GM12864 (cell line): ENCODE measurements around the gene SOWAHB.

Experiments used
- DNase-seq: peaks from one replicate; pipeline ENCODE4 v3.0.0-alpha.2; 2011; ENCODE audit warnings: low read depth
- H3K4me3 ChIP-seq: 2 replicates; pipeline ENCODE4 v1.5.1; 2011; ENCODE audit warnings: mild to moderate bottlenecking, low read depth, low read length, control low read depth
- TF ChIP-seq, protein P1 (sequence below): IDR thresholded peaks from 2 replicates; pipeline ENCODE4 v1.5.1; 2011; ENCODE audit warnings: low read depth, mild to moderate bottlenecking, moderate library complexity, low read length, control low read depth, inconsistent platforms; ENCODE audit errors: missing control alignments

SOWAHB gene

GRCh38 chr4:76931087-76931486 lies 33.1 kb upstream of the SOWAHB start:
- no peak for DNase-seq
- TF ChIP-seq, protein P1, sequence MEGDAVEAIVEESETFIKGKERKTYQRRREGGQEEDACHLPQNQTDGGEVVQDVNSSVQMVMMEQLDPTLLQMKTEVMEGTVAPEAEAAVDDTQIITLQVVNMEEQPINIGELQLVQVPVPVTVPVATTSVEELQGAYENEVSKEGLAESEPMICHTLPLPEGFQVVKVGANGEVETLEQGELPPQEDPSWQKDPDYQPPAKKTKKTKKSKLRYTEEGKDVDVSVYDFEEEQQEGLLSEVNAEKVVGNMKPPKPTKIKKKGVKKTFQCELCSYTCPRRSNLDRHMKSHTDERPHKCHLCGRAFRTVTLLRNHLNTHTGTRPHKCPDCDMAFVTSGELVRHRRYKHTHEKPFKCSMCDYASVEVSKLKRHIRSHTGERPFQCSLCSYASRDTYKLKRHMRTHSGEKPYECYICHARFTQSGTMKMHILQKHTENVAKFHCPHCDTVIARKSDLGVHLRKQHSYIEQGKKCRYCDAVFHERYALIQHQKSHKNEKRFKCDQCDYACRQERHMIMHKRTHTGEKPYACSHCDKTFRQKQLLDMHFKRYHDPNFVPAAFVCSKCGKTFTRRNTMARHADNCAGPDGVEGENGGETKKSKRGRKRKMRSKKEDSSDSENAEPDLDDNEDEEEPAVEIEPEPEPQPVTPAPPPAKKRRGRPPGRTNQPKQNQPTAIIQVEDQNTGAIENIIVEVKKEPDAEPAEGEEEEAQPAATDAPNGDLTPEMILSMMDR = no peak
- H3K4me3 ChIP-seq = no peak overlapping the region

DNA sequence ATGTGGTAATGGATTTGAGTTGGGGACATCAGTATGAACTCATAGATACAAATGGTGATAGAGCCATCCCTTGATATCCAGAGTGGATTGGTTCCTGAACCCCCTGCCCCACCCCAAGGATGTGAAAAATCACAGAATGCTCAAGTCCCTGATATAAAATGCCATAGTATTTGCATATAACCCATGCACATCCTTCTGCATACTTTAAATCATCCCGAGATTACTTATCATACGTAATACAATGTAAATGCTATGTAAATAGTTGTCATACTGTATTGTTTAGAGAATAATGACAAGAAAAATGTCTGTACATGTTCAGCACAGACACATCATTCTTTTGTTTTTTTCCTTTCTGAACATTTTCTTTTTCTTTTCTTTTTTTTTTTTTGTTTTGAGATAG lies 32.7 kb upstream of the SOWAHB start:
- no peak for DNase-seq

DNA sequence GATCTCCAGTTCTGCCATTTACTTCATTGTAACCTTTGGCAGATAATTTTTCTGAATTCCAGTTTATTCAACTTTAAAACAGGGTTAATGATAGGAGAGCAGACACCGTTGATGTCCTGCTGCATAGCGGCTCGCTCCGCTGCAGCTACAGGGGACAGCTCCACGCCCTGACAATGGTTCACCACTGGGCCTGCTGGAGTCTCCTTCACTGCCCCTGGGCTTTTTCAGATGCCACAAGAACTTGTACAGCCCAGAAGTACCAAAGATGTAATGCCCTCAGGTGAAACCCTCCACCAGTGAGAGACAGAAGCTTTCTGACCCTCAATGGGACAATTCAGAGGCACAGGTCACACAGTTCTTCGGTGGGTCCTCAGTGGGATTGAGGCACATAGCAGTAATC lies 28.9 kb upstream of the SOWAHB start:
- no peak overlapping the region for H3K4me3 ChIP-seq
- TF ChIP-seq, protein P1 = no peak
- no peak for DNase-seq

More for the DNA sequence above, 32.7 kb upstream of the SOWAHB start:
- TF ChIP-seq, protein P1 = no peak
- H3K4me3 ChIP-seq = no peak overlapping the region

GRCh38 chr4:76923619-76924357 lies 25.8 kb upstream of the SOWAHB start:
- no peak overlapping the region for H3K4me3 ChIP-seq
- no peak for DNase-seq
- TF ChIP-seq, protein P1 = no peak

DNA sequence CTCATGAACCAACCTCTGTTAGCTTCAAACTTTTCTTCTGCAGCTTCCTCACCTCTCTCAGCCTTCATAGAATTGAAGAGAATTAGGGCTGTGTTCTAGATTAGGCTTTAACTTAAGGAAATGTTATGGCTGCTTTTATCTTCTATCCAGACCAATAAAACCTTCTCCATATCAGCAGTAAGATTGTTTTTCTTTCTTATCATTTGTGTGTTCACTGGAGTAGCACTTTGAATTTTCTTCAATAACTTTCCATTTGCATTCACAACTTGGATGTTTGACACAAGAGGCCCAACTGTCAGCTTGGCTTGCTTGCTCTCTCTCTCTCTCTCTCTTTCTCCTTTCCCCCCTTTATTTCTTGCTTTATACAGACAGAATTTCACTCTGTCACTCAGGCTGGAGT lies 22.8 kb upstream of the SOWAHB start:
- no peak for DNase-seq

DNA sequence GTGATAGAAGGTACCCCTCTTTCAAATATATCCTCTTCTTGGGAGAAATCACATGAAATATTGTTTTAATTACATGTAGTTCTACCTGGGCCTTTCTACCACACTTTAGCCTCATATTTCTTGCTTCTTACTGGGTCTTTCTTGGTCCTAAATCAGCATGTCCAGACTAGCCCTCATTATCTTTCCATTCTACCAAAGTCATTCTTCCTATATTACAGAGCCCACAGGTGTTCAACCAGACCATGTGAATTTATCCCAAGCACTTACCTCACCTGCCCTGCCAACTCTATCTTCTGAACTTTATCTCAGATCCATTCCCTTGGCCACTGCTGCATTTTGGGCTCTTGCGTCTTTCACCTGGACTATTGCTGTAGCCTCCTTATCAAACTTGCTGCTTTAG lies 11.8 kb upstream of the SOWAHB start:
- DNase-seq = no peak
- TF ChIP-seq, protein P1 = no peak
- no peak overlapping the region for H3K4me3 ChIP-seq

More for the DNA sequence above, 22.8 kb upstream of the SOWAHB start:
- no peak overlapping the region for H3K4me3 ChIP-seq
- TF ChIP-seq, protein P1 = no peak

DNA sequence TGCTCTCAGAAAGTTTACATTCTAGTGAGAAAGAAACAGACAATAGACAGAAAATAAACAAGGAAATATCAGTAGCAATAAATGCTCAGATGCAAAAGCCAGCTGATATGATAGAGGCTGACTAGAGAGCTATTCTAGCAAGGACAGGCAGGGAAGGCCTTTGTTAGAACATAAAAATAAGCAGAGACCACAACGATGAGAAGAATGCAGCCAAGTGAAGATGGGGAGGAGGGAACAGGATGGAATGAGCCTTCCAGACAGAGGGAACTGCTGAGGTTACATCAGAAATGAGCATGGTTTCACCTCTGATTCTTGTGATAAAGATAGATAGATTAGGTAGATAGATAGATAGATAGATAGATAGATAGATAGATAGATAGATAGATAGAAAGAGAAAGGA lies 7.6 kb upstream of the SOWAHB start:
- H3K4me3 ChIP-seq = no peak overlapping the region
- TF ChIP-seq, protein P1 = no peak
- DNase-seq = no peak
